ENCODE measurements around the gene MYMK. TPM values are rescaled to one million over a fixed set of nuclear protein-coding genes. Genes with fewer than 3 reads are reported as not detected.
"Not testable (repeated sequence)": the region's sequence is repeated elsewhere in the genome, so short reads cannot be mapped to it uniquely, and the experiment has no call there.

The MYMK gene
- total RNA-seq, 2 experiments from 2014 or later, result not detected

DNA sequence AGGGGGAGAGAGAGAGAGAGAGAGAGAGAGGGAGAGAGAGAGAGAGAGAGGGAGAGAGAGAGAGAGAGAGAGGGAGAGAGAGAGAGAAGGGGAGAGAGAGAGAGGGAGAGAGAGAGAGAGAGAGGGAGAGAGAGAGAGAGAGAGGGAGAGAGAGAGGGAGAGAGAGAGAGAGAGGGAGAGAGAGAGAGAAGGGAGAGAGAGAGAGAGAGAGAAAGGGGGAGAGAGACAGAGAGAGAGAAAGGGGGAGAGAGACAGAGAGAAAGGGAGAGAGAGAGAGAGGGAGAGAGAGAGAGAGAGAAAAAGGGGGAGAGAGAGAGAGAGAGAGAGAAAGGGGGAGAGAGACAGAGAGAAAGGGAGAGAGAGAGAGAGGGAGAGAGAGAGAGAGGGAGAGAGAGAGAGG is 39.1 kb upstream of the MYMK start:
- CTCF ChIA-PET; H3K4me3 Mint-ChIP-seq; H3K9me3 Mint-ChIP-seq (ENCODE audit: low read depth); H3K27me3 Mint-ChIP-seq; H3K4me1 Mint-ChIP-seq; H3K27ac Mint-ChIP-seq; ATAC-seq; DNase-seq; H3K36me3 Mint-ChIP-seq: not testable (repeated sequence)

DNA sequence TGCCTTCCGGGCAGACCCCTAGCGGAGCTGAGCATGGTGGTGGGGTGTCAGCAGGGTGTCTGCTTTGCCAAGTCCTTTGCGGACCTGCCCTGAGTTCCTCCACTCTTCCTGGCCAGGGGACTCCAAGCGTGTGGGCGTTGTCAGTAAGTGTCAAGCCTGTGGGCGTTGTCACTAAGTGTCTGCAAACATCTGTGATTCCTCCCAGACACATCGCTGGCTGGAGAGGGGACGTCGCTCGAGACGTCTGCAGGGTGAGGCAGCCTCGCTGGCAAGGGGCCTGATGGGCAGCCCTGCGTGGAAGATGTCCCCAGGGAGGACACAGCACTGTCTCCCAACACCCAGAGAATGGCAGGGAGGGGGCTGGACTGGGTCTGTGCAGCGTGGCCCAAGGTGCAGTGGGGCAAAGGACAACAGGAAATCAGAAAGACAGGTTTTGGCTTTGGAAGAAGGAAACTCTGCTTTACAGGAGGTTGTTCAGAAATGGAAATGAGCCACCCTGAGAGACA is 38.6 kb upstream of the MYMK start:
- no peaks in the 10 kb centered on the region for H3K36me3 Mint-ChIP-seq
- CTCF ChIA-PET, result no interaction called here

DNA sequence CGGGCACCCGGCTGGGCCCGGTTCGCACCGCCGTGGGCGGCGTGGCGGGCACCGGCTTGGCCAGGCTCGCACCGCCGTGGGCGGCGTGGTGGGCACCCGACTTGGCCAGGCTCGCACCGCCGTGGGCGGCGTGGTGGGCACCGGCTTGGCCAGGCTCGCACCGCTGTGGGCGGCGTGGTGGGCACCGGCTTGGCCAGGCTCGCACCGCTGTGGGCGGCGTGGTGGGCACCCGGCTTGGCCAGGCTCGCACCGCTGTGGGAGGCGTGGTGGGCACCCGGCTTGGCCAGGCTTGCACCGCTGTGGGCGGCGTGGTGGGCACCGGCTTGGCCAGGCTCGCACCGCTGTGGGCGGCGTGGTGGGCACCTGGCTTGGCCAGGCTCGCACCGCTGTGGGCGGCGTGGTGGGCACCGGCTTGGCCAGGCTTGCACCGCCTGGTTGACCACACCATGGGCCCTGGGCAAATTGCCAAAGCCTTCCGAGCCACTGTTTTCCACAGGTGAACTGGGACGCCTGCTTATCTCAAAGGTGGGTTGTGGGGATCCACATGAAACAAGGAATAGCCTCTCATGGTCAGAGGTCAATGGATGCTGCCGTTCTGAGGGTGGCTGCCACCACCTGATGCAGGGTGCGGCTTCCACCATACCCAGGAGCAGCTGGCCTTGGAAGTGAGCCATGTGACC is 38.0 kb upstream of the MYMK start:
- CTCF ChIA-PET, result no interaction called here
- H3K9me3 Mint-ChIP-seq (ENCODE audit: low read depth), result no peaks in the 10 kb centered on the region
- no peak overlapping the region for H3K27ac Mint-ChIP-seq
- no peak for ATAC-seq
- no peak overlapping the region for H3K4me3 Mint-ChIP-seq
- no peaks in the 10 kb centered on the region for H3K36me3 Mint-ChIP-seq
- peaks cover 12% of the 10 kb centered on the region for H3K27me3 Mint-ChIP-seq
- peaks cover 6% of the 10 kb centered on the region for H3K4me1 Mint-ChIP-seq
- no peak for DNase-seq

More for the DNA sequence above, 38.6 kb upstream of the MYMK start:
- H3K27me3 Mint-ChIP-seq, result peaks cover 8% of the 10 kb centered on the region
- no peak overlapping the region for H3K27ac Mint-ChIP-seq
- no peak overlapping the region for H3K4me3 Mint-ChIP-seq
- no peak for ATAC-seq
- no peak for DNase-seq
- H3K4me1 Mint-ChIP-seq, result peaks cover 3% of the 10 kb centered on the region
- H3K9me3 Mint-ChIP-seq (ENCODE audit: low read depth), result no peaks in the 10 kb centered on the region

DNA sequence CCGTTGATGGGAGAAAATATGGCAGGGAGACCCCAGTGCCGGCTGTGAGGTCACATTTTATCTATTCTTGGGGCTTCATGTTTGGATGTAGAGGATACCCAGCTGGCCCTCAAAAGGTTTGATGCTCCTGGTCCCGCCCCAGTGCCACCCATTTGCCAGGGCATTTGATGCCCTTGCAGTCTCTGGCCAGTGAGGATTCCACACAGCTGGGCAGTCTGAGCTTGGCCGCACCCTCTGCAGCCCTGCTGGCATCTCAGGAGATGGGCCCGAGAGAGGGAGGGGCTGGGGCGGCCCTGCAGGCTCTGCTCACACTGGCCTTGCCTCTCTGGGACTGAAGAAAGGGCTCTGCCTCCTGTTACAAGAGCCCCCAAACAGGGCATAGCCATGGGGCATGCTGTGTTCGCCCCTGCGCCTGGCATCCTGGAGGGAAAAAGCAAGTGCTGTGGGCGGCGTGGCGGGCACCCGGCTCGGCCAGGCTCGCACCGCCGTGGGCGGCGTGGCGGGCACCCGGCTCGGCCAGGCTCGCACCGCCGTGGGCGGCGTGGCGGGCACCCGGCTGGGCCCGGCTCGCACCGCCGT is 37.3 kb upstream of the MYMK start:
- no peak for DNase-seq
- no peak for ATAC-seq
- Mint-ChIP-seq H3K9me3 (ENCODE audit: low read depth) (no peaks in the 10 kb centered on the region), H3K4me3 (no peak overlapping the region), H3K36me3 (no peaks in the 10 kb centered on the region), H3K27me3 (peaks cover 12% of the 10 kb centered on the region), H3K27ac (no peak overlapping the region), H3K4me1 (peaks cover 6% of the 10 kb centered on the region)
- CTCF ChIA-PET, result no interaction called here

DNA sequence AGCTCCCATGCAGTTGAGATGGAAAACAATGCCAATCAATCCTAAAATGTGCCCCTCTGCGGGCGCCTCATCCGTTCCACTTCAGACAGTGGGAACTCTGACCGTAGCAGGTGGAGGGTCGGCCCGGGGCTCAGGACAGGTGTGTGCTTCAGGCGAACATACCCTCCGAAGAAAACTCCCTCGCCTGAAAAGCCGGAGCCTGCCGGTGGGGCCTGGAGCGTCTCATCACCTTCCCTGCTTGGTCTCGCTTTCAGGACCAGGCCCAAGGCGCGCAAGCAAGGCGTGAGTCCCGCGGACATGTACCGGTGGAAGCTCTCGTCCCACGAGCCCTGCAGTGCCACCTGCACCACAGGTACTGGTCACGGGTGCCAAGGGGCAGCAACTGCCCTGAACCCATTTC is 36.2 kb upstream of the MYMK start:
- H3K27me3 Mint-ChIP-seq, result peaks cover 12% of the 10 kb centered on the region
- no peaks in the 10 kb centered on the region for H3K36me3 Mint-ChIP-seq
- H3K4me1 Mint-ChIP-seq, result peaks cover 6% of the 10 kb centered on the region
- no peak for ATAC-seq
- no peak overlapping the region for H3K4me3 Mint-ChIP-seq
- H3K9me3 Mint-ChIP-seq (ENCODE audit: low read depth), result no peaks in the 10 kb centered on the region
- H3K27ac Mint-ChIP-seq, result no peak overlapping the region
- no peak for DNase-seq
- CTCF ChIA-PET, result no interaction called here

DNA sequence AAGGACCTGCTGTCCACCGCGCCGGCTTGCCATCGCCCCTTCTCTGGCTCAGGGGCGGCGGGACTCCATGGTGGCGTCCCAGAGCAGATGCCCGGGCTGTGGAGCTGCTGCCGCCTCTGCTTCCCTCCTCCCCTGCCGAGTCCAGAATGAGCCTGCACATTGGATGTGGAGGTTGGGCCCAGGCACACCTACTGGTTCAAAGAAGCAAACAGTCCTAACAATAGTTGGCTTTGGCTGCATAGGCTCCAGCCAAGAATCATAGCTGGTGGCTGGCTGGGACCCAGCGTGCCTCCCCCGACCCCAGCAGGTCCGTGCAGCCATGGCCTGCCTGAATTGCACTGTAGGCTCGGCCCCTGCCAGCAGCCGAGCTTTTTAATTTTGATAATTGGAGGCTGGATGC is 35.6 kb upstream of the MYMK start:
- no peak overlapping the region for H3K27ac Mint-ChIP-seq
- DNase-seq (no peak), ATAC-seq (no peak)
- no peaks in the 10 kb centered on the region for H3K9me3 Mint-ChIP-seq (ENCODE audit: low read depth)
- H3K4me1 Mint-ChIP-seq, result peaks cover 6% of the 10 kb centered on the region
- no peaks in the 10 kb centered on the region for H3K36me3 Mint-ChIP-seq
- CTCF ChIA-PET, result interaction anchor here (0.5 kb wide), 1 partner anchor 74 kb away, joined by 3 read pairs; no protein-coding TSS in a partner anchor
- no peak overlapping the region for H3K4me3 Mint-ChIP-seq
- peaks cover 12% of the 10 kb centered on the region for H3K27me3 Mint-ChIP-seq

DNA sequence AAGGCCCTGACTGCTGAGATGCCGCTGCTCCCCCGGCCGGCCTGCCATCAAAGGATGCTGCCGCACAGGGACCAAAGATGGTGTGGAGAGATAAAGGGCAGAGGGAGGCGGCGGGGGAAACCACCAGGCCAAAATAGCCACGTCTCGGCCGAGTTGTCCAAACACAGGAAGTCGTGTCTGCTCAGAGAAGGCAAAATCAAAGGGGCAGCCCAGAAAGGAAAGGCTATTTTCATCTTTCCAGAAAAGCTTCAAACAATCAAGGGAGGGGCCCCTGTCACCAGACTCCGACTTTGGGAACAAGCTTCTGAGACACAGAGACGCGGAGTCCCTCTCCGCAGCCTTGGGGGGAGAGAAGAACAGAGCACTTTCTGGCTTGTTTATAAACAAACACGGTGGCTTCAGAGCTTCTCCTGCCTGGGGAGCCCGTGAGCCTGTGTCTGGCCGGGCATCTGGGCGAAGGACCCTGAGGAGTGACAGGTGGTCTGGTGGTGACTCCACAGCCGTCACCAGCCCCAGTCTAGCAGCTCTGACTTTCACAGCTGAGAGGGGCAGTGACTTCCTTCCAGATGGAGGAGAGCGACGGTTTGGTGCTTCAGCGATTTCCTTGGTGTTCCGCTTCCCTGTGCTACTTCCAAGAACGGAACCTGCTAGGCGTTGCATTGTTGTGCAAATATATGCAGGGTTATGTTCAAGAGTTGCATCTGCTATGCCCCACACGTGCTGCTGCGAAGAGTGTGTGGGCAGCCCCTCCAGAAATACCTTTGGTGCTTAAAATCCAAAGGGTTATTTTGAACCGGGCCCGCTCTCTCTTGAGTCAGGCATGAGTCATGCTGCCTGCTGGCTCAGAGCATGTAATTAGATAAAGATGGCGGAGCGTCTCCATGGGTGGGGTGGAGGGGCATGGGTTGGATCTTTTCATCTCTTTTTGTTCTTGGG is 33.7 kb upstream of the MYMK start:
- no peak for DNase-seq
- ATAC-seq, result no peak
- peaks cover 6% of the 10 kb centered on the region for H3K4me1 Mint-ChIP-seq
- H3K27me3 Mint-ChIP-seq, result peaks cover 12% of the 10 kb centered on the region
- CTCF ChIA-PET, result no interaction called here
- no peaks in the 10 kb centered on the region for H3K36me3 Mint-ChIP-seq
- no peak overlapping the region for H3K4me3 Mint-ChIP-seq
- H3K27ac Mint-ChIP-seq, result no peak overlapping the region
- H3K9me3 Mint-ChIP-seq (ENCODE audit: low read depth), result no peaks in the 10 kb centered on the region

DNA sequence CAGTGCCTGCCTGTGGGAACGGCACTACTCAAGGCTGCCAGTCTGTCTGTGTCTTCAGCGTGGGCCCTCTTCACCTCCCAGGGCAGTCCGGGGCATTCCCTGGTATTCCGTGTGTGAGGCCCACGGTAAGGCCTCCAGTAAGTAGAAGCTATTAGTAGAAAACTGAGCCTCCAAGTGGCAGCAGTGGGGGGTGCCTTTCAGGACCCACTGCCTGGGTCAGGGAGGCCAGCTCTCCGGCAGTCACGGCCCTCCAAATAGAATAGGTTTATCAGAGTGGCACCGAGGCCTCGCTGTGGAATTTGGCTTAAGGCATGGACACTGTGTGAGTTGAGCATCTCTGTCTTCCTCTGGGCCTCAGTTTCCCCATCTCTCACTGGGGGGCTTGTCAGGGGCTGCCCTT is 32.8 kb upstream of the MYMK start:
- Mint-ChIP-seq H3K4me1 (peaks cover 6% of the 10 kb centered on the region), H3K36me3 (no peaks in the 10 kb centered on the region), H3K4me3 (no peak overlapping the region), H3K9me3 (ENCODE audit: low read depth) (no peaks in the 10 kb centered on the region), H3K27ac (no peak overlapping the region), H3K27me3 (peaks cover 12% of the 10 kb centered on the region)
- CTCF ChIA-PET, result no interaction called here
- DNase-seq (no peak), ATAC-seq (no peak)

DNA sequence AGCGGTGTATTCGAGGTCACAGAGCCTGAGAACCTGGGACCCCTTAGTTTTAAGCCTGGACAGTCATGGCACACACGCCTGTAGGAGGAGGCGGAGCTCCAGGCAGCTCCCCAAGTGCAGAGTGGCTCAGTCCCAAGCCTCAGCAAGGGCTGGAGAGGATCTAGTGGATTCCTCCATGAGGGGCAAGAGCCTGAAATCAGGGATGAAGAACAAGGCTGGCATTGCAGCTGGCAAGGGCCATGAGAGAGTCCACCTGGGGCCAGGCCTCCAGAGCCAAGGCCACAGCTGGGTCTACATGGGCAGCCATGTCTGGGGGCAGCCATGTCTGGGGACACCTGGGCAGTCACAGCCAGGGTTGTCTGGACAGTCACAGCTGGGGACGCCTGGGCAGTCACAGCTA is 31.6 kb upstream of the MYMK start:
- H3K4me3 Mint-ChIP-seq, result no peak overlapping the region
- CTCF ChIA-PET, result no interaction called here

DNA sequence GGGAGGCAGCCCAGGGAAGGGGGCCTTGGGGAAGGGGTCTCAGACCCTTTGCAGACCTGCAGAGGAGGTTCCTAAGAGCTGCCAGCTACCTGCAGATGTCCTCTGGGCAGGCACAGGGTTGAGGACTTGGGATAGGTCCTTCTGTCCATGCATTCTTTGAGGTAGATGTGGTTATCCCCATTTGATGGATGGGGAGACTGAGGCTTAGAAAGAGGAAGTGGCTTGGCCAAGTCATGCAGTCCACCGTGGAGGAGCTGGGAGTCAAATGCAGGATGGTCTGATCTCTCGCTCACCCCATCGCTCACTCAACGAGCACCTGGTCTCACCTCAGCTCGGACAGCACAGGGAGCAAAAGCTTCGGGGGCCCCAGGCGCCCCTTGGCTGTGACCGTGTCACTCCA is 30.0 kb upstream of the MYMK start:
- ATAC-seq (no peak), DNase-seq (no peak)
- Mint-ChIP-seq H3K27me3 (peaks cover 12% of the 10 kb centered on the region), H3K27ac (no peak overlapping the region), H3K4me1 (peaks cover 6% of the 10 kb centered on the region), H3K36me3 (no peaks in the 10 kb centered on the region), H3K4me3 (no peak overlapping the region), H3K9me3 (ENCODE audit: low read depth) (no peaks in the 10 kb centered on the region)
- CTCF ChIA-PET, result no interaction called here

More for the DNA sequence above, 31.6 kb upstream of the MYMK start:
- Mint-ChIP-seq H3K4me1 (peaks cover 6% of the 10 kb centered on the region), H3K9me3 (ENCODE audit: low read depth) (no peaks in the 10 kb centered on the region), H3K27ac (no peak overlapping the region), H3K27me3 (peaks cover 12% of the 10 kb centered on the region), H3K36me3 (no peaks in the 10 kb centered on the region)
- no peak for ATAC-seq
- no peak for DNase-seq

DNA sequence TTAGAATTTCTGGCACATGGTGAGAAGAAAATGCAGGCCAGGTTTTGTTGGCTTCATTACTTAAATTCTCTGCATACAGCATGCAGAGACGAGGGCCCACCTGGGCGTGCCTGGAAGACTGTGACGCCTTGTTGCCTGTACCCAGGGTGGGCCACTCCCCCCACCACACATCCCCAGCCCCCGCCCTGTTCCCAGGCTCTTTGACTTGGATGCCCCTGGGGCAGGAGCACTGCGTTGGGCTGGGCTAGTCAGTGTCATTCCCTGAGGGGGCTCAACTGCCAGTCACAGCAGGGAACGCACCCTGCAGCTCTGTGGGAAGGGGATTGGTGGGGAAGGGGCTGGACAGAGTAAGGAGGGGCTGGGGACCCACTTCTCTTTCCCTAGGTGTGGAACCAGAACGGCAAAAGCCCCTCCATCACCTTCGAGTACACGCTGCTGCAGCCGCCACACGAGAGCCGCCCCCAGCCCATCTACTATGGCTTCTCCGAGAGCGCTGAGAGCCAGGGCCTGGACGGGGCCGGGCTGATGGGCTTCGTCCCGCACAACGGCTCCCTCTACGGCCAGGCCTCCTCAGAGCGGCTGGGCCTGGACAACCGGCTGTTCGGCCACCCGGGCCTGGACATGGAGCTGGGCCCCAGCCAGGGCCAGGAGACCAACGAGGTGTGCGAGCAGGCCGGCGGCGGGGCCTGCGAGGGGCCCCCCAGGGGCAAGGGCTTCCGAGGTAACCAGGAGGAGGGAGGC is 29.4 kb upstream of the MYMK start:
- Mint-ChIP-seq H3K4me1 (peaks cover 6% of the 10 kb centered on the region), H3K4me3 (no peak overlapping the region), H3K27me3 (peaks cover 12% of the 10 kb centered on the region), H3K9me3 (ENCODE audit: low read depth) (no peaks in the 10 kb centered on the region), H3K36me3 (no peaks in the 10 kb centered on the region), H3K27ac (no peak overlapping the region)
- DNase-seq, result no peak
- no peak for ATAC-seq
- CTCF ChIA-PET, result no interaction called here

DNA sequence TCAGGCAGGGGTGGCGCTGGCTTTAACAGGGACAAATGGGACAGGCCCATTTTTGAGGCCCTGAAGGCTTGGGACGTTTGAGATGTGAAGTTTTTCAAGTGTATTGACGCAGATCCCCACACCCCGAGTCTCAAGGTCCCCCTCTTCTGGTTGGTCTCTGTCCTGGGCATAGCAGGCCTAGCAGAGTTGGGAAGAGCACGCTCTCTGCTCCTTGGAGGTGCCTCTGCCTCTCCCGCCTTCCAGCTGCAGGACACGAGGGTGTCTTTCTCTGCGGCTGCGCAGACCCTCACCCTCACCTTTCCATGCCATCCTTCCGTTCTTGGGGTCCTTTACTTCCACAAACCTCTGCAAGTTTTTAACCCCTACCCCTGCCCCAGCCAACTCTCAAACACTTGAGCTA is 28.4 kb upstream of the MYMK start:
- Mint-ChIP-seq H3K36me3 (no peaks in the 10 kb centered on the region), H3K9me3 (ENCODE audit: low read depth) (no peaks in the 10 kb centered on the region), H3K27ac (no peak overlapping the region), H3K4me3 (no peak overlapping the region), H3K4me1 (peaks cover 2% of the 10 kb centered on the region), H3K27me3 (peaks cover 3% of the 10 kb centered on the region)
- no peak for ATAC-seq
- CTCF ChIA-PET, result no interaction called here
- DNase-seq, result no peak

DNA sequence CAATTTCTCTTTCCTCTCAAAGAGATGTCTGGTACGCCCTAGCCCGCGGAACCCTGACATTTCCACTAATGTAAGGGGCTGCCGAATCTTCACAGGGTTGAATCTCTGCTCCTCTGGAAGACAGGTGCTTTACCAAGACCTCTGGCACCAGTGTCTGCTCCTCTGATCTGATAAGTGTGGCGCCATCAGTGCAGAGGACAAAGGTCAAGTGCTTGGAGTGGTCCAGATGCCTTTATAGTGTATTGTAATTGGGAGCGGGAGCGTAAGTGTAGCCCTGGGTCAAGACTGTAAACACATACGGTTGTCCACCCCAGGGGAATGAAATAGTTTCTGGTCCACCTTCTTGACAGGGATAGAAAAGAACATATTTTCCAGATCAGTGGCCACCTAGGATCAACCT is 27.5 kb upstream of the MYMK start:
- H3K4me3 Mint-ChIP-seq, result no peak overlapping the region
- CTCF ChIA-PET, result no interaction called here
- DNase-seq (no peak), ATAC-seq (no peak)
- H3K9me3 Mint-ChIP-seq (ENCODE audit: low read depth), result no peaks in the 10 kb centered on the region
- no peak overlapping the region for H3K27ac Mint-ChIP-seq
- H3K36me3 Mint-ChIP-seq, result no peaks in the 10 kb centered on the region
- no peaks in the 10 kb centered on the region for H3K4me1 Mint-ChIP-seq
- no peaks in the 10 kb centered on the region for H3K27me3 Mint-ChIP-seq
